ENCODE measurements around the gene NCEH1. TPM values are rescaled to one million over a fixed set of nuclear protein-coding genes. Genes with fewer than 3 reads are reported as not detected.

The NCEH1 gene
- total RNA-seq, 1 experiment from 2014 or later: 11.5 TPM

DNA sequence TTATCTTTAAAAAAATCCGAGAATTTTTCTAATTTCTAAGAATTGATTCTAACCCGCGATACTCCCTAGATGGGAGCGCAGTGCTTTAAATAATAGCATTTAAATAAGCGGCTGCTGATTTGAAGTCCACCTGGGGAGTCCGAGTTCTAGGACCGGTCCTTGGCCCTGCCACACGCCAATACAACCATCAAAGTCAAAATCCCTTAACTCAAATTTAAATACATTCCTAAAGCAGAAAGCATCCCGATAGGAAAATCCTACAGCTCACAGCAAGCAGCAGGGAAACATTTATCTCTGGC lies 39.2 kb upstream of the NCEH1 start:
- no peak for DNase-seq (ENCODE audit: low read depth, low spot score)
- Histone ChIP-seq H3K9me2 (ENCODE audit: insufficient read depth) (no peaks in the 10 kb centered on the region), H3K4me2 (ENCODE audit: low read length) (peak overlapping the region; percentile 68), H3K36me3 (ENCODE audit: control insufficient read depth in 1 of 2, insufficient read depth in 2 of 2, low read length in 2 of 2) (peaks cover 0 to 15% of the 10 kb centered on the region in 2 experiments; a peak in 1 of 4 replicates), H3K4me3 (replicated peaks in 1 of 2; ENCODE audit: low read depth in 1 of 2, low read length in 2 of 2) (peak overlapping the region; percentile 35 to 83), H4K20me1 (ENCODE audit: insufficient read depth) (no peaks in the 10 kb centered on the region; the same call in 1 of the 2 replicates), H3K27me3 (ENCODE audit: insufficient read depth, low read length) (no peaks in the 10 kb centered on the region), H2AFZ (ENCODE audit: low read depth, low read length, poor library complexity, severe bottlenecking) (peak overlapping the region; percentile 0), H3K9ac (ENCODE audit: low read length) (peak overlapping the region; percentile 76), H3K79me2 (ENCODE audit: insufficient read depth, low read length) (peaks cover 43% of the 10 kb centered on the region), H3K9me3 (ENCODE audit: control insufficient read depth in 1 of 2, insufficient read depth in 1 of 2, low read depth in 1 of 2, low read length in 2 of 2) (no peaks in the 10 kb centered on the region), H3K4me1 (ENCODE audit: control insufficient read depth in 1 of 2, insufficient read depth in 2 of 2, low read length in 2 of 2) (peaks cover 21 to 49% of the 10 kb centered on the region in 2 experiments), H3K27ac (ENCODE audit: low read depth, low read length) (peak overlapping the region; percentile 71)
- TF ChIP-seq ZBTB33 (IDR thresholded peaks at IDR 0.05; ENCODE audit: extremely low read depth, insufficient replicate concordance, low read length) (no peak), SP1 (IDR thresholded peaks at IDR 0.05; ENCODE audit: low read depth) (no peak), EZH2phosphoT487 (IDR thresholded peaks at IDR 0.05; ENCODE audit: borderline replicate concordance) (no peak), CEBPB (IDR thresholded peaks at IDR 0.05; ENCODE audit: low read depth) (no peak), TCF7L2 (IDR thresholded peaks at IDR 0.05; ENCODE audit: borderline replicate concordance, extremely low read depth, insufficient read depth, insufficient read length) (no peak), ZNF274 (IDR thresholded peaks at IDR 0.05; ENCODE audit: low read depth, low read length) (no peak), CTCF (IDR thresholded peaks at IDR 0.05 in 2 of 3, conservative IDR thresholded peaks at IDR 0.05 in 1 of 3; ENCODE audit: borderline replicate concordance in 1 of 3, insufficient read depth in 1 of 3, low read depth in 2 of 3, low read length in 2 of 3) (no peak), ZFX (IDR thresholded peaks at IDR 0.05) (no peak), EGR1 (IDR thresholded peaks at IDR 0.05; ENCODE audit: low read depth) (no peak), CBX3 (IDR thresholded peaks at IDR 0.05; ENCODE audit: low read depth) (no peak), JUND (IDR thresholded peaks at IDR 0.05) (no peak), POLR2AphosphoS5 (IDR thresholded peaks at IDR 0.05; ENCODE audit: low read depth, low read length) (no peak), POLR2A (IDR thresholded peaks at IDR 0.05; ENCODE audit: borderline replicate concordance, extremely low read depth, insufficient read depth, insufficient read length) (no peak), FOSL1 (IDR thresholded peaks at IDR 0.05; ENCODE audit: low read depth) (no peak), MAX (IDR thresholded peaks at IDR 0.05) (no peak), YY1 (IDR thresholded peaks at IDR 0.05; ENCODE audit: extremely low read depth, insufficient replicate concordance, low read depth, low read length) (no peak), SRF (IDR thresholded peaks at IDR 0.05; ENCODE audit: low read depth) (no peak), EZH2 (IDR thresholded peaks at IDR 0.05) (no peak)
- TF ChIP-seq, protein P1, sequence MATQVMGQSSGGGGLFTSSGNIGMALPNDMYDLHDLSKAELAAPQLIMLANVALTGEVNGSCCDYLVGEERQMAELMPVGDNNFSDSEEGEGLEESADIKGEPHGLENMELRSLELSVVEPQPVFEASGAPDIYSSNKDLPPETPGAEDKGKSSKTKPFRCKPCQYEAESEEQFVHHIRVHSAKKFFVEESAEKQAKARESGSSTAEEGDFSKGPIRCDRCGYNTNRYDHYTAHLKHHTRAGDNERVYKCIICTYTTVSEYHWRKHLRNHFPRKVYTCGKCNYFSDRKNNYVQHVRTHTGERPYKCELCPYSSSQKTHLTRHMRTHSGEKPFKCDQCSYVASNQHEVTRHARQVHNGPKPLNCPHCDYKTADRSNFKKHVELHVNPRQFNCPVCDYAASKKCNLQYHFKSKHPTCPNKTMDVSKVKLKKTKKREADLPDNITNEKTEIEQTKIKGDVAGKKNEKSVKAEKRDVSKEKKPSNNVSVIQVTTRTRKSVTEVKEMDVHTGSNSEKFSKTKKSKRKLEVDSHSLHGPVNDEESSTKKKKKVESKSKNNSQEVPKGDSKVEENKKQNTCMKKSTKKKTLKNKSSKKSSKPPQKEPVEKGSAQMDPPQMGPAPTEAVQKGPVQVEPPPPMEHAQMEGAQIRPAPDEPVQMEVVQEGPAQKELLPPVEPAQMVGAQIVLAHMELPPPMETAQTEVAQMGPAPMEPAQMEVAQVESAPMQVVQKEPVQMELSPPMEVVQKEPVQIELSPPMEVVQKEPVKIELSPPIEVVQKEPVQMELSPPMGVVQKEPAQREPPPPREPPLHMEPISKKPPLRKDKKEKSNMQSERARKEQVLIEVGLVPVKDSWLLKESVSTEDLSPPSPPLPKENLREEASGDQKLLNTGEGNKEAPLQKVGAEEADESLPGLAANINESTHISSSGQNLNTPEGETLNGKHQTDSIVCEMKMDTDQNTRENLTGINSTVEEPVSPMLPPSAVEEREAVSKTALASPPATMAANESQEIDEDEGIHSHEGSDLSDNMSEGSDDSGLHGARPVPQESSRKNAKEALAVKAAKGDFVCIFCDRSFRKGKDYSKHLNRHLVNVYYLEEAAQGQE (IDR thresholded peaks at IDR 0.05; ENCODE audit: low read depth): no peak
- TF ChIP-seq, protein P2, sequence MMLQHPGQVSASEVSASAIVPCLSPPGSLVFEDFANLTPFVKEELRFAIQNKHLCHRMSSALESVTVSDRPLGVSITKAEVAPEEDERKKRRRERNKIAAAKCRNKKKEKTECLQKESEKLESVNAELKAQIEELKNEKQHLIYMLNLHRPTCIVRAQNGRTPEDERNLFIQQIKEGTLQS (IDR thresholded peaks at IDR 0.05): no peak
- POLR2A ChIA-PET: interaction anchor here (0.6 to 2.1 kb wide), 6 partner anchors 10 to 78 kb away, joined by 3 to 5 read pairs (median 4); no protein-coding TSS in a partner anchor
- CTCF ChIA-PET: interaction anchor here (0.8 to 2.3 kb wide), 4 partner anchors 20 to 288 kb away, joined by 3 to 11 read pairs (median 4); no protein-coding TSS in a partner anchor
- RAD21 ChIA-PET (ENCODE audit: low non-redundant PET in 1 of 2, low total read pairs in 2 of 2, uncharacterized antibody in 2 of 2, unreplicated experiment in 2 of 2): no interaction called here
- ATAC-seq: peak; percentile 10
- no TSS peak for BruUV-seq (replicated peaks)
- intact Hi-C loops (cut with micrococcal nuclease): loop anchor here (2.0 kb wide), 1 partner anchor 75 kb away; no protein-coding TSS in a partner anchor

All from HCT116 (cell line).